ENCODE data around the gene ATE1.

GRCh38 chr10:121710207-121710606, 217.6 kb downstream of the ATE1 start:
- TF ChIP-seq EZH2 (IDR thresholded peaks at IDR 0.05; ENCODE audit: borderline replicate concordance, low read length) (no peak), CTCF (IDR thresholded peaks at IDR 0.05; ENCODE audit: low read length) (no peak)

Measured in OCI-LY1 (cell line).